Adipose tissue (tissue), 3 donors: ENCODE measurements around the gene KRI1. TPM values are rescaled to one million over a fixed set of nuclear protein-coding genes. Genes with fewer than 3 reads are reported as not detected.
A peak's percentile ranks its signal among the peaks of the same experiment; 100 is the strongest.

Source experiments
- H3K27ac ChIP-seq: one replicate; pipeline ENCODE4 v1.5.1; 2013; ENCODE audit warnings: low read depth, low read length
- WGBS, 3 donors: extraction: QIAGEN DNeasy Blood & Tissue Kit; methylation state at CpG; one replicate each; pipeline ENCODE4 v1.1.7; 2013; 5-methylcytosine and 5-hydroxymethylcytosine counted together
- polyA plus RNA-seq, 3 donors: library from polyadenylated mRNA; stranded (reverse); fragments of 200-250 nt; gene quantifications; one replicate each; pipeline ENCODE4 v1.2.3, GENCODE V29; 2013
- donor health status: healthy with polysubstance abuse.
- donor health status: Bipolar disorder and iron deficiency.
- donor health status: healthy.

The KRI1 gene
- polyA plus RNA-seq = 10 to 100 TPM; 14.8 to 17.5 (median 15.2) TPM

GRCh38 chr19:10565567-10566407 is at the start of gene KRI1:
Gene KRI1, minus strand, starts transcription at chr19:10566010. Its CDS starts 11 bp downstream, at chr19:10565999.
- WGBS, 3 donors = 0 to 1% (median 0%) methylated on average over 79 to 94 of the region's 94 CpGs

DNA sequence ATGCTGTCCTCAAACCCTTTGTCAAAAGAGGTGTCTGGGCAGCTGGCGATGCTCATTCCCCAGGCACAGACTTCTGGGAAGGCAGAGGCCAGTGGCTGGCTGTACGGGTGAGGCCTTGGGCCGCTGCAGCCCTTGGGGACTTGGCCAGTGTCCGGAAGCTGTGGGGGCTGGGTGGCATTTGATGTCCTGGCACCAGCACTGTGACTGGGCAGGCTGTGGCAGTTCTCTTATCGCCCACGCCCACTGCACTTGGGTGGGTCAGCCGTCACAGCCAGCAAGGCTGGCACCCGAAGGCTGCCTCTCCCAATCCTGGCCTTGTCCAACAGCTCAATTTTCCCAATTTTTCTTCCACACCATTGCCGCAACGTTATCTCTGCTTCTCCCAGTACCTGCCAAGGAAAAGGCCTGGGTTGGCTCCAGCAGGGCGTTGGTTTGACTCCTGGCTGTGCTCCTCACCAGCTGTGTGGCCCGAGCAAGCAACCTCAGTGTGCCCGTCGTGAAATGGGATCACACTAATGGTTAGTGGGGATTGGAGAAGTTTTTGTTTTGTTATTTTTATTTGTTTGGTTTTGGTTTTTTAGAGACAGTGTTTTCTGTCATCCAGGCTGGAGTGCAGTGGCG is 46.8 kb upstream of the KRI1 start:
- 24 to 60% (median 43%) methylated on average over 15 of the region's 15 CpGs for WGBS, 3 donors
- H3K27ac ChIP-seq = no peak overlapping the region

More at GRCh38 chr19:10565567-10566407, at the start of gene KRI1:
- H3K27ac ChIP-seq = peak within 1 kb of the TSS; percentile 66

DNA sequence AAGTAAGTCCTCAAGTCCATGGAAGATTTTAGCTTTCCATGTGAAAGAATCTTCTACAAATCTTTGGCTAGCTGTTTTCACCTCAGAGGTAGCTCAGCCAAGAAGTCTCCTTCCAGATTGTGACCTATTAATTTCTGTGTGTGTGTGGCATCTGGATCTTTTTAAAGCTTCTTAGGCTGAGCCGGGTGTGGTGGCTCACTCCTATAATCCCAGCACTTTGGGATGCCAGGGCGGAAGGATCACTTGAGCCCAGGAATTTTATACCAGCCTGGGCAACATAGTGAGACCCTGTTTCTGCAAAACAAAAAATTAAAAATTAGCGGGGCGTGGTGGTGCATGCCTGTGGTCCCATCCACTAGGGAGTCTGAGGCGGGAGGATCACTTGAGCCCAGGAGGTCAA is 46.1 kb upstream of the KRI1 start:
- 81 to 87% (median 86%) methylated on average over 5 of the region's 5 CpGs for WGBS, 3 donors
- no peak overlapping the region for H3K27ac ChIP-seq

GRCh38 chr19:10604460-10604980 is 38.7 kb upstream of the KRI1 start:
- H3K27ac ChIP-seq = no peak overlapping the region
- 45 to 79% (median 51%) methylated on average over 9 of the region's 9 CpGs for WGBS, 3 donors

DNA sequence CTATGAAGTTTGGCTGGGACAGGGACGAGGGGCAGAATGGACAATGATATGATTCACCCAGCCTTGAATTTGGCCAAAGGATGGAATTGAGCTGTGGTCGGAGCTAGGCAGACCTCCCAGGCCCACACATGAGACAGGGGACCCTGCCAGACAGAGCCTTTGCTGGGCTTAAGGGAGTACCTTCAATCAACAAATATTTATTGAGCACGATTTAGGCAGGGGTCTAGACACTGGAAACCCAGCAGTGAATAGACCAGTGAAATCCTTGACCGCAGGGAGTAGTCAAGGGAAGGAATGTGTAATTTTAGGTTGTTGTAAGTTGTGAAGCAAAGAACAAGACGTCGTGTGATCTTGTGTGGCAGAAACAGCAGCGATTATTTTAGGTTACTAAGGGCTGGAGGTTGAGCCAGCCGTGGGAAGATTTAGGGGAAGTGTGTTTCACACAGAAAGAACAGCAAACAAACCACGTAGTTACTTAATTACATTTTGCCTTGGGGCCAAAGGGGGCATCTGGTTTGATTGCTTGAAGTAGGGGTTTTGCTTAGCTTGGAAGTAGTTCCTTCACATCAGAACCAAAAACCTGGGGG is 38.2 kb upstream of the KRI1 start:
- peak overlapping the region; percentile 92 for H3K27ac ChIP-seq
- WGBS, 3 donors = 15 to 32% (median 24%) methylated on average over 9 of the region's 9 CpGs

- WGBS, 3 donors = 6 to 18% (median 8%) methylated on average over 17 to 19 of the region's 19 CpGs
- H3K27ac ChIP-seq = peak overlapping the region; percentile 92
These were observed 37.5 kb upstream of the KRI1 start for GRCh38 chr19:10603084-10603872.

GRCh38 chr19:10602330-10603083 is 36.7 kb upstream of the KRI1 start:
- WGBS, 3 donors = 0 to 1% (median 1%) methylated on average over 44 to 75 of the region's 76 CpGs
- H3K27ac ChIP-seq = peak overlapping the region; percentile 92

GRCh38 chr19:10601999-10602329 is 36.2 kb upstream of the KRI1 start:
- 29 to 35% (median 30%) methylated on average over 7 of the region's 7 CpGs for WGBS, 3 donors
- no peak overlapping the region for H3K27ac ChIP-seq

GRCh38 chr19:10600149-10600548 is 34.3 kb upstream of the KRI1 start:
- H3K27ac ChIP-seq = no peak overlapping the region
- 95 to 98% (median 96%) methylated on average over 5 of the region's 5 CpGs for WGBS, 3 donors

DNA sequence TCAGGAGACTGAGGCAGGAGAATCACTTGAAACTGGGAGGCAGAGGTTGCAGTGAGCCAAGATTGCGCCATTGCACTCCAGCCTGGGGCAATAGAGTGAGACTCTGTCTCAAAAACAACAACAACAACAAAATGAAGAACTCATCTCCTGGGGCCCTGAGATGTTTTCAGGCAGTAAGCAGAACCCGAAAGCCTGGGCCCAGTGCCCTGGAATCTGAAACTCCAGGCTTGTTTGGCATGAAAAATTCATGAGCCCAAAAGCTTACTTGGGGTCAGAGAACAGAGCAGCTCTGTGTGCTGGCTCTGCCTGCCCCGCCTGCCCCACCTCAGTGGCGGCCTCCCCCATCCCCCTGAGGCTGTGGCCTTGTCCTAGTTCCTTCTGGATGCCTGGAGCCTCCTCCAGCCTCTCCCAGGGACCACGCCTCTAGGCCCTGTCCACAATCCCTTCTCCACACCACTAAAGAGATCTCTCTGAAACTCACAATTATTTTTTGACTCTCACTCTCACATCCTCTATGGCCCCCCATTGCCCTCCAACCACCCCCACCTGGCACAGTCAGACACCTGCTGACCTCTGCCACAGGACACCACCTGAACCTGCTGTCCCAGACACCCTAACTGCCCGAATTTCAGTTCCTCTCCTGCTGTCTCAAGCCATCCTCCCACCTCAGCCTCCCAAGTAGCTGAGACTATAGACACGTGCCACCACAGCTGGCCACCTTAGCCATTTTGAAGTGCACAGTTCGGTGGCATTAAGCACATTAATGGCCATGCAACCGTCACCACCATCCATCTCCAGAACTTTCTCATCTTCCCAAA is 28.2 kb upstream of the KRI1 start:
- WGBS, 3 donors = 60 to 64% (median 60%) methylated on average over 9 of the region's 9 CpGs
- no peak overlapping the region for H3K27ac ChIP-seq

DNA sequence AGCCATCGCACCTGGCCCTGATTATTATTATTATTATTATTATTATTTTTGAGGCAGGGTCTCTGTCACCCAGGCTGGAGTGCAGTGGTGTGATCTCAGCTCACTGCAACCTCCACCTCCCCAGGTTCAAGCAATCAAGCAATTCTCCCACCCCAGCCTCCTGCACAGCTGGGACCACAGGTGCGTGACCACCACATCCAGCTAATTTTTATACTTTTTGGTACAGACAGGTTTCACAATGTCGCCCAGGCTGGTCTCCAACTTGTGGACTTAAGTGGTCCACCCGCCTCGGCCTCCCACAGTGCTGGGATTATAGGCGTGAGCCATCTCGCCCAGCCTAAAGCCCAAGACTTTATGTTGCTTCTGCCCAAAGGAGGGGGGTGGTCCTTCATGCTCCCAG is 27.3 kb upstream of the KRI1 start:
- no peak overlapping the region for H3K27ac ChIP-seq
- 94 to 96% (median 95%) methylated on average over 7 of the region's 7 CpGs for WGBS, 3 donors

- no peak overlapping the region for H3K27ac ChIP-seq
- WGBS, 3 donors = 85 to 92% (median 92%) methylated on average over 2 of the region's 2 CpGs
These were observed 22.0 kb upstream of the KRI1 start for GRCh38 chr19:10587839-10588150.

DNA sequence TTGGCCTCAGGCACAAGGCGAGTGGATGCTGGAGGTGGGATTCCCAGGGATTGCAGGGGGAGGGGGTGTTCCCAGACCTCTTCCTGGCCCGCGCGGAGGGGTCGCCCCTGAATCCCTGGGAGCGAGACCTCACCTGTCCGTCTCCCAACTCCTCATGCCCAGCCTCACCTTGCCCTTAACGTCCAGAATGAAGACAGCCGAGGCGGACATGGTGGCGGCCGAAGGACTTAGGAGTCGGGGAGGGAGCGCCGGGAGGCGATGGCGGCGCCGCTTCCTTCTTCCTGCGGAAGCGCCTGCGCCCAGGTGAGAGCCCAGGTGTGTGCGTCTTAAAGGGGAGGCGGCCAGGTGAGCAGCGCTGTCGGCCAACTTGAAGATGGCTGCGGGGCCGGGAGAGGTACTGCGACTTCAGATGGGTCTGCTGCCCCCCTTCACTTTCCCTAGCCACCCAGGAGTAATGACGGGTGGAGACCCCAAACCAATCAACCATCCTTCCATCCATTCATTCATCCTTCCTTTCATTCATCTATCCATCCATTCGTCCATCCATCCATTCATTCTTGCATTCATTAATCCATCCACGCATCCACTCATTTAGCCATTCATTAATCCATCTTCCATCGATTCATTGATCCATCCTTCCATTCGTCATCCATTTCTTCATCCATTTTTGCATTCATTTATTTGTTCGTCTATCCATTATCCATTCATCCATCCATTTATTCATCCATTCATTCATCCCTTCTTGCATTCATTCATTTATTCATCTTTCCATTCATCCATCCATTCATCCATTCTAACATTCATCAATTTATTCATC is 21.4 kb upstream of the KRI1 start, which contains the start of gene AP1M2:
Gene AP1M2, minus strand, starts transcription at position 291 of the 817 bp plus-strand sequence. Its CDS starts 81 bp downstream, at position 210.
- 18 to 27% (median 22%) methylated on average over 29 to 35 of the region's 35 CpGs for WGBS, 3 donors
- H3K27ac ChIP-seq = no peak within 1 kb of the TSS

DNA sequence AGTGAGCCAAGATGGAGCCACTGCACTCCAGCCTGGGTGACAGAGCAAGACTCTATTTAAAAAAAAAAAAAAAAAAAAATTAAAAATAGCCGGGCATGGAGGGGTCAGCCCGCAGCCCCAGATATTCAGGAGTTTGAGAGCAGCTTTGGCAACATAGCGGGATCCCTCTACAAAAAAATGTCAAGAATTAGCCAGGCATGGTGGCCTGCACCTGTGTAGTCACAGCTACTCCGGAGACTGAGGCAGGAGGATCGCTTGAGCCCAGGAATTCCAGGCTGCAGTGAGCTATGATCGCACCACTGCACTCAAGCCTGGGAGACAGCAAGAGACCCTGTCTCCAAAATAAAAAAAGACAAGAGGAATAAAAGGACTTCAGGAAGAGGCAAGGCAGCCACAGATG is 20.6 kb upstream of the KRI1 start:
- WGBS, 3 donors = 30 to 88% (median 86%) methylated on average over 6 of the region's 6 CpGs
- H3K27ac ChIP-seq = no peak overlapping the region

GRCh38 chr19:10583036-10583776 is 17.4 kb upstream of the KRI1 start:
- WGBS, 3 donors = 81 to 85% (median 83%) methylated on average over 9 of the region's 9 CpGs
- no peak overlapping the region for H3K27ac ChIP-seq

DNA sequence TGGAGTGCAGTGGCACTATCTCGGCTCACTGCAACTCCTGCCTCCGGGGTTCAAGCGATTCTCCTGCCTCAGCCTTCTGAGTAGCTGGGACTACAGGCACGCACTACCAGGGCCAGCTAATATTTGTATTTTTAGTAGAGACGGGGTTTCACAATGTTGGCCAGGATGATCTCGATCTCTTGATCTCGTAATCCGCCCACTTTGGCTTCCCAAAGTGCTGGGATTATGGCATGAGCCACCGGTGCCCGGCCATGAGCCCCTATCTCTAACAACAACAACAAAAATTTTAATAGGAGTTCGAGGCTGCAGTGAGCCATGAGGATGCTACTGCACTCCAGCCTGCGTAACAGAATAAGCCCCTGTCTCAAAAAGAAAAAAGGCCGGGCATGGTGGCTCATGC is 16.3 kb upstream of the KRI1 start:
- H3K27ac ChIP-seq = no peak overlapping the region
- WGBS, 3 donors = 86 to 93% (median 86%) methylated on average over 13 of the region's 13 CpGs
